Stimulated activated CD8-positive, alpha-beta memory T cell treated with anti-CD3 and anti-CD28 coated beads, Interleukin-7, amount 100 ng/mL, for 24 hours (primary cell): ENCODE results near the gene NUP50.
A peak's percentile ranks its signal among the peaks of the same experiment; 100 is the strongest.

Source experiments
- DNase-seq: peaks from one replicate; pipeline ENCODE4 v3.0.0-alpha.2; 2020; ENCODE audit warnings: low read depth

NUP50 gene

GRCh38 chr22:45208993-45209838 is 45.5 kb downstream of the NUP50 start:
- DNase-seq, result peak; percentile 13

- DNase-seq, result no peak
Observed at GRCh38 chr22:45210174-45210573, 46.4 kb downstream of the NUP50 start.

- no peak for DNase-seq
Observed at GRCh38 chr22:45210577-45210976, 46.9 kb downstream of the NUP50 start.

- DNase-seq, result no peak
Observed at GRCh38 chr22:45210991-45211390, 47.3 kb downstream of the NUP50 start.

- no peak for DNase-seq
Observed at GRCh38 chr22:45211435-45211834, 47.7 kb downstream of the NUP50 start.

- DNase-seq, result no peak
Observed at GRCh38 chr22:45211848-45212247, 48.1 kb downstream of the NUP50 start.

- no peak for DNase-seq
Observed at GRCh38 chr22:45212306-45212709, 48.6 kb downstream of the NUP50 start.

GRCh38 chr22:45212992-45213751 is 49.4 kb downstream of the NUP50 start:
- DNase-seq, result no peak

GRCh38 chr22:45216133-45217003 is 52.6 kb downstream of the NUP50 start:
- no peak for DNase-seq

- no peak for DNase-seq
Observed at GRCh38 chr22:45217345-45217744, 53.6 kb downstream of the NUP50 start.

GRCh38 chr22:45217806-45218205 is 54.1 kb downstream of the NUP50 start:
- no peak for DNase-seq

GRCh38 chr22:45218976-45219375 is 55.3 kb downstream of the NUP50 start:
- DNase-seq, result no peak

- DNase-seq, result no peak
Observed at GRCh38 chr22:45221201-45221600, 57.5 kb downstream of the NUP50 start.

GRCh38 chr22:45223304-45224117 is 59.8 kb downstream of the NUP50 start:
- no peak for DNase-seq

GRCh38 chr22:45224331-45224730 is 60.6 kb downstream of the NUP50 start:
- no peak for DNase-seq

GRCh38 chr22:45224988-45225731 is 61.4 kb downstream of the NUP50 start:
- DNase-seq, result no peak

GRCh38 chr22:45225732-45226502 is 62.2 kb downstream of the NUP50 start:
- no peak for DNase-seq

GRCh38 chr22:45226503-45227186 is 62.9 kb downstream of the NUP50 start:
- DNase-seq, result no peak

- DNase-seq, result no peak
Observed at GRCh38 chr22:45227645-45228400, 64.1 kb downstream of the NUP50 start.
